ENCODE measurements around the gene VAV3.

Gene VAV3

DNA sequence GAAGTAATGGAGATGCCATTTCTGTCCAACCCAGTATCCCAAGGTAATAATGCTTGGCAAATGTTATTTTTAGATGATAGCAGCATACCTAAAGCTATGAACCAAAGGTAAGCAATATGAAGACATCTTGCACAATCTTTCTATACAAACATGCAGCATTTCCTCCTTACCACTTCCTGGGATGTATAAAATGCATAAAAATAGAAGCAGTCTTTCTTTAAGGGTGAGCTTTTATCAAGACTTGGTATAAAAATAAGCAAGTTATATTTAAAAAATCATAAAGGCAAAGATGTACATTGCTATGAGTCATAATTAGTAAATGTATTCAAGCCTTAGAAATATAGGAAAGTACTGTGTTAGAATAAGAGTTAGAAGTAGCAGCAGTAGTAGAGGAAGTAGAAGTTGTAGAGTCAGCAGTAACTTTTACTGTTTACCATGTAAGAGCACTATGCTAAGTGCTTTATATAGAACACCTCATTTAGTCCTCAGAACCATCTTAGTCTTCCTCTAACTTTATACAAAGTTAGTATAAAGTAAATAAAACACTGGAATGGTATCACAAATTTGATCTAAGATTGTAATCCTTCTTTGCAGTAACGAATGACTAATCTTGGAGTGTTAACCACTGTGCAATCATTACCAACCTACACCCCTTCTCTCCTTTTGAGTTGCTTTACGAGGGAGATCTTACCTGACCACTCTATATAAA lies 371.3 kb downstream of the VAV3 start:
- DNase-seq (ENCODE audit: low read depth in 2 of 2), result no peak

DNA sequence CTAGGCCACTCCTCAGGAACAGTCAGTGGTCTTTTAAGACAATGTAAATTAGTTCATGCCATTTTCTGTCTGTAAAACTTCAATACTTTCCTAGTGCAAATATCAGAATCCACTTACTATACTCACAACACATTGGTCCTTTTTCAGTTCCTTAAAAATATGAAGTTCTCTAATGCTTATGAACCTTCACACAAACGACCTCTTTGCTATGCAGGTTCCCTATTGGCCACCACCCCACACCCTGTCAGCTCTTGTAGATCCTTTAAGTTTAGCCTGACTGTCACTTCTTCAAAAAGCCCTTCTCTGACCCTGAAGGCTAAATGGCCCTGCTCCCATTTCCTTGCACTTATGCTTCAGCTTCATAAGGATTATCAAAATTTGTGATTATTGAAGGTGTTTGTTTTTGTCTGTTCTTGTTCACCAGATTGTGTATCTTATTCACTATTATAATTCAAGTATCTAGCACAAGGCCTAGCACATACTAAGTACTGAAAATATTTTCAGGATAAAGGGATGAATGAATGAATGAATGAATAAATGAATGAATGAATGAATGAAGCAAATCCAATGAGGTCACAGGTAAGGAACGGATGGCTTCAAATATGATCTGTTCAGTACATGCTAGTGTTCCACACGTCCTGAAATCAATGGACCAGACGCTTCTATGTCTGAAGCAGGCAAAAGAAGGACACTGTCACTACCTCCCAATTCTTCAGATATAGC lies 373.9 kb downstream of the VAV3 start:
- DNase-seq (ENCODE audit: low read depth in 2 of 2), result no peak

DNA sequence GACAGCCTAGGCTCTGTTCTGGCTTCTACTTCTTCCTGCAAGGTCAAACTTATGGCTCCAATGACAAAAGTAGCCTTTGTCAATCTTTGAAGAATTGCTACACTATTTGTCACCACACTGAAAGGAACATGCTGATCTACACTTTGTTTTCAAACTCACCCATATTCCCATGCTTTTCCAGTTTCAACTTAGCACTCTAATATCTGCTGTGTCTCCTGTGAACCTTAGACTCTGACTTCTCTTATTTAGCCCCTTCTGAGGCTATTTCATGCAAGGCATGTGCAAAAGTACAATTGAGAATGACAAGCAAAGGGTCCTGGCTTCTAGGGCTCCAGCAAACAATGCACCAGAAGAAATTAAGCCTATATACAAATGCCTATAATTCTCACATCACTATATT lies 374.9 kb downstream of the VAV3 start:
- no peak for DNase-seq (ENCODE audit: low read depth in 2 of 2)

DNA sequence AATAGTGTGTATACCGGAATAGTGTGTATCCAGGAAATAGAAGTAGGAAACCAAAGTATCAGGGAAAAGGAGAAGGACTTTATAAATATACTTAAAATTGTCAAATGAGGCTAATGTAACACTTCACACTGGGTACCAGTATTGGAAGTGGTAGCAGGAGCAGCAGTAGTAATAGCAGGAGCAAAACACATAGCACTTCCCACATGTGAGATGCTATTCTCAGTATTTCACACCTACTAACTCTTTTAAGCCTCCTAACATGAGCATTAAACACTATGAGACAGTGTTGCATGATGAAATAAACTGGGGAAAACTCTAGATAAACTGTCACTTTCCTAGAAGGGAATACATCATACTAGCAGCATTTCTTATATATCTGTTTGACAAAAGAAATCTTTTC lies 376.7 kb downstream of the VAV3 start:
- DNase-seq (ENCODE audit: low read depth in 2 of 2), result no peak

DNA sequence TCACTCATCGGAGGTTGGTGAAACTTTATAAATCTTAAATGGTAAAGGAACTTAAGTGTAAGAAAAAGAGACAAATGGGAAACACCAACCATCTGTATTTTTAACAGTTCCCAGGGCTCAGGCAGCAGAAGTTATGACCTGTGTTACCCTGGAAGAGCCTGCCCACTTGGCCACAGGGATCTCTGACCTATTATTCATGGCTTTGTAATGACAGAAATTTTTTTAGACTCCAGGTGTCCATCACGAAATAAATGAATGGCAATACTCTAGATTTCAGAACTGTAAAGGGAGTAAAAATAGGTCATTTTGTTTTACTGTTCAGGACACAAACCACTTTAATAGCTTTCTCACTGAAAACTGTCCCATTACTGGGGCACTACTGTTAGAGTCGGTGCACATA lies 389.8 kb downstream of the VAV3 start:
- no peak for DNase-seq (ENCODE audit: low read depth in 2 of 2)

DNA sequence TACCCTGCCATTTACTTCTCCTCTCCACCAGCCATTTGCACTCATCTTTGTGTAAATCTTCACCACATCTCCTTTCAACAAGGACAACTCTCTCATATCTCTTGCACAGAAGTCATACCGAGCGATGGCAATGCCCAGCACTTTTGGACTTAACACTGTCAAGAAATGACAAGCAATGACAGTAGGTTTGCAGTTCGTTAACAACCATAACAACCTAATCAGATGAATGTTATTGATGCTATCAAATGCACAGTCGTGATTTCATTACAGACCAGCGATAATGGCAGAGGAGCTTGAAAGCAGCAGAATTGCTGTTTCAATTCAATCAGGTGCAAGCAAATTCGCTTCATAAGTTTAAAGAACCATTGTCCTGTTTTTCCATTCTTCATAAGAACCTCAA lies 390.9 kb downstream of the VAV3 start:
- no peak for DNase-seq (ENCODE audit: low read depth in 2 of 2)

DNA sequence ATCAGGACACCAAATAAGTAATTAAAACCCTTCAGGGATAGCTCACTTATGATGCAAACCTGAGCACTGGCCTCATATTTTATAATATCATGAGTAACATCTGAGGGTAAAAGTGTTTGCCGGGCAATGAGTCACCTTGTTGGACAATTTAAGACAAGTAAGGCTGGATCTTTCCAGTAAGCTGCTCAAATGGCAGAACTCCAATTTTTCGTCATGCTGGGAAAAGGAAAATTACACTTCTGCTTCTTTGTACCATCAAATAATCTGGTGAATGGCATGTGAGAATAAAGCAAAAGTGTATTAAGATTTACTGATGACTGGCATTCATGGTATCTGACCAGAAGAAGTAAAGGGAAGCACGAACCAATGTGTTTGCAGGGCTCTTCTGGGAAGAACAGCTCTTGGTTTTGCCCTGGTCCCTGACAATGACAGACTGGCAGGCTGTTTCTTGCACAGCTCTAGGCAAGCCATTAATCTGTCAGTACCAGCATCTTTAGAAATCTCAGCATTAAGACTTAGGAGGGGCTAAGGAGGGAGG lies 392.2 kb downstream of the VAV3 start:
- no peak for DNase-seq (ENCODE audit: low read depth in 2 of 2)

DNA sequence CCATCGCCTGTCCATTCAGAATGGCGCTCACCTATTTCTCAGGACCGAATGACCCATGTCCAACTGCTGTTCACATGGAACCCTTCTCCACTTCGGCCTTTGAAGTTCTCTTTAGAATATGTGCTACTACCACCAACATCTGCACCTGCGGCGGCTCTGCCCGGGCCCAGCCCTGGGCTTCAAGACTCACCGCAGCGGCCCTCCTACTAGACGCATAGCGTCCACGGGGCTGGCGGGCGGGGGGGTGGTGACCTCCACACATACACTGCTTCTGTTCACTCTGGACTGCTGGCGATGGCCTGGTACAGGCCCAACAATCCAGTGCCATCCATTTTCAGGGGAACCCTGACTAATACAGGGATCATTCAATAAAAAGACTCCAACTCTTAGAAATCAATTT lies 394.2 kb downstream of the VAV3 start:
- DNase-seq (ENCODE audit: low read depth in 2 of 2), result no peak

DNA sequence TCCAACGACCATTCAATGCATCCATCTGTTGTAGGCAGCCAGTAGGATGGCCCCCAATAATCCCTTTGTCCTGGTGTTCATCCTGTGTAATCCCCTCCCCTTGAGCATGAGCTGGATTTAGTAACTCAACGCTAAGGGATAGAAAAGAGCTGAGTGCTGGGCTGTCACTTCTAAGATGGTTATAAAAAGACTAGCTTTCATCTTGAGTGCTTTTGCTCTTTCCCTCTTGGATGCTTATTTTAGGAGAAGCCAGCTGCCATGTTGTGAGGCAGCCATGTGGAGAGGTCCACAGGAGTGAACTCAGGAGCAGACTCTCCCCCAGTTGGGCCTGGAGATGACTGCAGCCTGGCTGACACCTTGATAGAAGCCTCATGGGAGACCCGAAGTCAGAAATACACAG lies 401.5 kb downstream of the VAV3 start:
- no peak for DNase-seq (ENCODE audit: low read depth in 2 of 2)

DNA sequence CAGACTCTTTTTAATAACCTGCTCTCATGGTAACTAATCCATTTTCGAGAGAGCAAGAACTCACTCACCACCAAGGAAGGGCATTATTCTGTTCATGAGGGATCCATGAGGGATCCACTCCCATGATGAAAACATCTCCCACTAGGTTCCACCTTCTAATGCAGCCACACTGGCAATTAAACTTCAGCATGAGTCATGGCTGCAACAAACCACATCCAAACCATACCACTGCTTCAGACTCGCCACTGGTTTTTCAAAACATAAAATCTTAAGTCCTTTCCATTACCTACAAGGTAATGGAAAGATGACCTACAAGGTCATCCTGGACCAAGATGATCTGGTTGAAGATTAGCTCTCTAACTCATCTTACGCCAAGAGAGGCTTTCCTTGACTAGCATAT lies 405.1 kb downstream of the VAV3 start:
- DNase-seq (ENCODE audit: low read depth in 2 of 2), result no peak

DNA sequence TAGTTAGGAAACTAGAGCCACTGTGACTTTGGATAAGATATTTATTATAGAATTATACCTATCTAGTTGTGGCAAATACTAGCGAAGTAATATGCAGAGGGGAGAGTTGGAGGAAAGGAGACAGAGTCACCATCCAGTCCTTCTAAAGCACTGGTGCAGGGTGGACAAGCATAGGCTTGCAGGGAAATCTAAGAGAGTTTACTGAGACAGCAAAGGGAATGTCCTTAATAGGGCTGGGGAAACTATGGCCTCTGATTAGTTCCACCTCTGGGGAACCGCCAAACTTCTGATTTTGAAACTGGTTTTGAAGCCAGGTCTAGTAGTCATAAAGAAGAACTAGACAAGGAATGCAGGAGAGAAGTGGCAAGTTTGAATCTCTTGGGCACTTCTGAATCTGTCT lies 407.9 kb downstream of the VAV3 start:
- no peak for DNase-seq (ENCODE audit: low read depth in 2 of 2)

DNA sequence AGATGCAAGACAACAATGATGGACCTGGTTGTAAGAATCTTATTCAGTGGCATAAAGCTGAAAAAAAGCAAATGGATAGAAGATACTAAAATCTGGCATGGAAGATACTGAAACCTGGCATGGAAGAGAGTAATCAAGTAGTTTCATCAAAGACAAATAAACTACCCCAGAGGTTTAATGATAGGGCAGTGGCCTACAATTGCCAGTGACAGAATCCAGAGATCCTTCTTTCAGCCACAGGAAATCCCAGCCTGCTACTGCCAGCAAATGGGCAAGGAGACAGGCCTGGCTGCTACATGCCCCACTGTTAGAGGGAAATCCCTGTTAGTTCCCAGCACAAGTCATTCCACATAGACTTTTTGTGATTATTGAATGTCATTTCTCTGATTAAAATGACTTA lies 409.4 kb downstream of the VAV3 start:
- no peak for DNase-seq (ENCODE audit: low read depth in 2 of 2)

DNA sequence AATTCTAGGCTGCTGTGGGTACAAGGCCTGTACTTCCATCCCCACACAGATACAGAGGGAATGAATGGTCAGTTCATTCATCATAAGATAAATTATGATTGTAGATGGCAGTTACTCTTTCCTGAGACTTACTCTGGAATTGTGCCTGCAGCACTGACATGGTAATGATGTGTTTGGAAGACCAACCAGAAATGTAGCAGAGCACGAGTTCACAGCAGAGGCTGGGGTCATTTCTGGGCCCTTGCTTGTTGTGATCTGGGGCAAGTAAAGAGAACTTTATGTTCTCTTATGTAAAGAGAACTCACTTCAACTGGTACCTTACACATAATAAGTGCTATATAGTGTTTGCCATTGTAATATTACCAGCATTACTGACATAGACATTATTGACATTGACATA lies 412.2 kb downstream of the VAV3 start:
- DNase-seq (ENCODE audit: low read depth in 2 of 2), result no peak

DNA sequence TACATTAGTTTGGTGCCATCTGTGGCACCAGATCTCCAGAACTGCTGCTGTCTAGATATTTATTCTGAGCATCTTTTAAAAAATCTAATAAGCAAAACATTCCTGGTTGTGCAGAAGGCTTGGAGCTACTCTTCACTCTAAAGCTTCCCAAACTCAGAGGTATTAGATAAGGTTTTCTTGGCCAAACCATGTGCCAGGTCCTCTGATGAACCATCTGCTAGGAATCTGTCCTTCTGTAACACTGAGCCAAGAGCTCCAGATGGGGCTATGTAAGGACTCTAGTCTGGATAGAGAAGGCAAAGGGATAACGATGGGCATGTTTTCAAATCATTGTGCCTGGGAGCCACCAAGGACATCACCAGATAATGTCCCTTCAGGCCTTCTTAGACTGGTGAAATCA lies 413.5 kb downstream of the VAV3 start:
- DNase-seq (ENCODE audit: low read depth in 2 of 2), result no peak

DNA sequence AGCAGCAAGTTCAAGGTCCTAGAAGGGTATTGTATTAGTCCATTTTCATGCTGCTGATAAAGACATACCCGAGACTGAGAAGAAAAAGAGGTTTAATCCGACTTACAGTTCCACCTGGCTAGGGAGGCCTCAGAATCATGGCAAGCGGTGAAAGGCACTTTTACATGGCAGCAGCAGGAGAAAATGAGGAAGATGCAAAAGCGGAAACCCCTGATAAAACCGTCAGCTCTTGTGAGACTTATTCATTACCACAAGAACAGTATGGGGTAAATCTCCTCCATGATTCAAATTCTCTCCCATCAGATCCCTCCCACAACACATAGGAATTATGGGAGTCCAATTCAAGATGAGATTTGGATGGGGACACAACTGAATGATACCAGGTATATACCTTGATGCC lies 414.6 kb downstream of the VAV3 start:
- DNase-seq (ENCODE audit: low read depth in 2 of 2), result no peak

DNA sequence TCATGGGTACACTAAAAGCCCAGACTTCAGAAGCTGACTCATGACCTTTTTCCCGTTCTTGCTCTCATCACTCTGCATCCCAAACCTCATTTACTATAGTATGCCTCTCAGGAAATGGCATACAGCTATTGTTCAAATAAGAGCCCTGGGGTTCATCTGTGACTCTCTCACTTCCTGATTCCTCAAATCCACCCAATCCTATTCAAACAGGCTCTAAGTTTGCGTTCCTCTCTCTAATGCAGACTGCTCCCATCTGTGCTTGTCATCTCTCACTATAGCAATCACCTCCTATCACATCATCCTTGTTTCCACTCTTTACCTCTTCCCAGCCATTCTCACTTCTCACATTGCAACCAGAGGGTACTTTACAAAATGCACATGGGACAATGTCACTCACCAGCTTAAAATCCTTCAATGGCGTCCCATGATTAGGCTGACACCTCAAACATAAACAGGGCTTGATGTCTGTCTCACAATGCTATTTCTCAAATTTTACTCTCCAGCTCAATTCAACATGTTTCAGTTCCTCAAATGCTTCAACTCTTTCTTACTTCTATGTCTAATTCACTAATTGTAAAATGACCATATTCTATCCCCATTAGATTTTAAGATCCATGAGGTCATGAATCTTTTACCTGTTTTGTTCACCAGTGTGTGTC lies 415.7 kb downstream of the VAV3 start:
- no peak for DNase-seq (ENCODE audit: low read depth in 2 of 2)

DNA sequence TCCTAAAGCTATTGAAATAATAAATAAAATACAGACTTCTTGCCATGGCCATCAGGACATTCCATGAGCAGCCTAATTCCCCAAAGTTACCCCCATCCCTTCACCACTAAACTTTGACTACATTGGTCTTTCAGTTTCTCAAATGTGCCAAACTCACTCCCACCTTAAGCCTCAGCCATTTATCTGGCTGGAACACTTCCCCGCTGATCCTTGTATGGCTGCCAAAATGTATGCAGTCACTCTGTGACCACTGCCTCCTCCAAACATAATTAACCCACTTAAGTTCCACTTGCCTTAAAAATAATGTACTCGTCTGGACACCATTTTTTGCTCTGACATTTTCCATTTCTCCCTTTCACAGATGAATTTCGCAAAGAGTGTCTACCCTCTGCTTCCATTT lies 416.7 kb downstream of the VAV3 start:
- DNase-seq (ENCODE audit: low read depth in 2 of 2), result no peak

DNA sequence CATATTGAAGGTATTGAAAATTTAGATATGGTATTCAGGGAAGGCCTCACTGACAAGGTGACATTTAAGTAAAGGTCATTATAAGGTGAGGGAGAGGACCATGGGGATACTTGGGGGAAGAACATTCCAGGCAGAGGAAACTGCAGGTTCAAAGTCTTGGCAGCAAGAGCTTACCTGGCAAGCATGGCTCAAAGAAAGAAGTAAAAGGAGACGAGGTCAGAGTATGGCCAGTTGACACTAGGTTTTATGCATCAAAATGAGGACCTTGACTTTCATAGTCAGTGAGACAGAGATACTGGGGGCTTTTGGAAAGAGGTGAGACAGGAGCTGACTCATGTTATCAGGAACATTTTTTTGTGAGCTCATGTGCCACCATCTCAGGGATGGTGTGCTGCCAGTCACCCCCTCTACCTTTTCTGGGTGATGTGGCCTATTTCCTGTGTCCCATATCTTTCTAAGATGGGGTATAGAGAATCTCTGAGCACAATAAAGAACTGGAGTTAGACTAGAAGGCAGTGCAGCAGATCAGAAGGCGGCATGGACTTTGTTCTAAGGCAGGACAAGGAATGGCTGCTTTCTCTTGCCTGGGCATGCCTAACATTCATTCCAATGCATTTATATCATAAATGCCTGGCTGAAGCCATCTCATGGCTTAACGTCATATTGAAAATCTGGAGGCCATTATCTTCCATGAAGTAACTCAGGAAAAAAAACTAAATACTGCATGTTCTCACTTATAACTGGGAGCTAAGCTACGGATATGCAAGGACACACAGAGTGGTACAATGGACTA lies 417.4 kb downstream of the VAV3 start:
- DNase-seq (ENCODE audit: low read depth in 2 of 2), result no peak

DNA sequence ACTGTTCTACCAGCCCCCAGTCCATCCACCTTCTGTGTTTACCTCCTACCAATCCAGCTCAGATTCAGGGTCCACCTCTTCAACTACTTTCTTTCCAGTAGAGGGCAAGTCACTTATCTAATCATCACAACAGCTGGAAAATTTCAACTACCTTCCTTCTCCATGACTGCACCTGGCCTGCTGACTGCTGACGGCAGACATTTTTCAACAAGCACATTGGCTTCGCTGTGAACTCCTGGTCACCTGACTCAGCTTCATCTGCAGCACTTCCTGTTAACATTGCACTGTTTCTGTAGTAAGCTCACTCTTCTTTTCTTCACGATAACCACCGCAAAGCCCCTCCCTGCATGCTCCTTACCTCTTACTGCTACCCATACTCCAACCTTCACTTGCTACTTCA lies 418.4 kb downstream of the VAV3 start:
- no peak for DNase-seq (ENCODE audit: low read depth in 2 of 2)

DNA sequence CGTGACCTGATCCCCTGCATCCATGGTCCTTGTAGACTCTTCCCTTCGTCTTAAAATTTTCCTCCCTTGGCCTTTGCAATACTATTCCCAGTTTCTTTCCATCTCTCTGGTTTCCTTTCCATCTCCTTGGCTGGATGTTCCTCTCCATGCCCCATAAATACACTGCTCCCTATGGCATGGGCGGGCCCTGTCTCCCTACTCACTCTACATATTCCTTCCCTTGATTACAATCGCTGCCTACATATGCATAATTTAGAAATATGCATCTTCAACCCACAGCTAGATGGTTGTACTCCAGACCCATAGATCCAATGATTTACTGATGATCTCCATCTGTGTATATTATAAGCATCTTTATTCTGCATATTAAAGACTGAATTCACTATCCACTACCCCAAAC lies 419.1 kb downstream of the VAV3 start:
- no peak for DNase-seq (ENCODE audit: low read depth in 2 of 2)

DNA sequence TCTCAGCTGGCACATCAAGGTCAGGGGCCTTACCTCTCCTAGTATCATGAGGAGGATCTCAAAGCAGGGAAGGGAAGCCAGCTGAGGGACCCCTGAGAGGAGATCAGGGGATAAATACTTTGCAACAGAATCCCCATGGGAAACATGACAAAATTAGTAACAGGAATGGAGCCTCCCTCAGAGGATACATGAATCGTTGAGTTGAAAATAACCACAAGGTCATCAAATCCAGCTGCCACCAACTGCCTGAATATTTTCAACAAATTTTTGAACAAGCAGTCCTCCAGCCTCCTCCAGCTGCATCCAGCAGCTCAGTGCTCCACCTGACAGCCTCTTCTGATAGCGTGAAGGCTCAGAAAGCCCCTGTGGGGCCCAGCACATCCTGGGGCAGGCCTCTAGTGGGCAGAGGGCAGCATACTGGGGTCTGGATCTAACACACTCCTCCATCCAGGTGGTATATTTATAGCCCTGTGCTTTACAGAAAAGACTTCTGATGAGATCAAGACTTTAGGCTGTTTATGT lies 419.9 kb downstream of the VAV3 start:
- DNase-seq (ENCODE audit: low read depth in 2 of 2), result no peak

DNA sequence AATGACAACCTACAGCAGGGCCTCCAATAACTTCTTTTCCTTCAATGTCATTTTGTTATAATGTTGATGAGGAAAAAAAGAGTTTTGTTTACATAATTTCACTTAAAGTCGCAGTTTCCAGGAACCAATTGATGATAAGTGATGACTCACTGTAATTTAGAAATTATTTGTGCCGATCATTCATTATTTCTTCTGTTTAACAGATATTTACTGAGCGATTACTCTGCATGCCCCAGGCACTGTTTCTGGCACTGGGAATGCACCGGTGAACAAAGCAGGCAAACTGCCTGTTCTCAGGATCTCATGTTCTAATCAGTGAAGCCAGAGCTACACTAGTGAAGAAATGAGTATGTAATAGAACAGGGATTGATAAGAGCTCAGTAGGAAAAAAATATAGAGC lies 420.7 kb downstream of the VAV3 start:
- DNase-seq (ENCODE audit: low read depth in 2 of 2), result no peak

All from stimulated activated CD8-positive, alpha-beta memory T cell treated with anti-CD3 and anti-CD28 coated beads, Interleukin-15, amount 100 ng/mL, for 4 hours (primary cell).